H1 (cell line): ENCODE data around the gene MOB2. TPM values are rescaled to one million over a fixed set of nuclear protein-coding genes. Genes with fewer than 3 reads are reported as not detected.
A peak's percentile ranks its signal among the peaks of the same experiment; 100 is the strongest.

Experiments
- CTCF ChIA-PET: fragments of 300-600 bp; sonication (Branson Sonifier 250); formaldehyde crosslinking; loops from one replicate; lab custom pipeline; 2021; ENCODE audit not compliant: partially characterized antibody; lab: Charles Lee
- POLR2A ChIA-PET: fragments of 300-600 bp; sonication (Branson Sonifier 250); formaldehyde crosslinking; loops from one replicate; lab custom pipeline; 2021; ENCODE audit warnings: inconsistent platforms; ENCODE audit not compliant: partially characterized antibody; lab: Charles Lee
- DNase-seq, 2 experiments: peaks; one replicate each; pipeline versions ENCODE4 v3.0.0 to v3.0.0-alpha.2; 2010 to 2022; ENCODE audit warnings: low spot score in 2 of 2, low read depth in 1 of 2, mixed read lengths in 1 of 2
- FAIRE-seq: peaks from 2 replicates; lab custom pipeline; 2011; peaks lifted over from hg19 to GRCh38; lab: Jason Lieb, UNC
- H2AFZ ChIP-seq: 2 replicates; pipeline ENCODE4 v1.8.1; 2012; ENCODE audit warnings: low read length, inconsistent platforms
- H2AK5ac ChIP-seq: 2 replicates; pipeline ENCODE4 v1.6.1; 2013; ENCODE audit warnings: low read depth, low read length
- H2BK120ac ChIP-seq: replicated peaks from 2 replicates; pipeline ENCODE3; 2013; ENCODE audit warnings: low read depth, low read length, inconsistent platforms
- H2BK12ac ChIP-seq: 2 replicates; pipeline ENCODE4 v1.6.1; 2013; ENCODE audit warnings: low read depth, low read length
- H2BK15ac ChIP-seq: 2 replicates; pipeline ENCODE4 v1.6.1; 2013; ENCODE audit warnings: low read length
- H2BK20ac ChIP-seq: 2 replicates; pipeline ENCODE4 v1.6.1; 2013; ENCODE audit warnings: low read length
- H2BK5ac ChIP-seq: 2 replicates; pipeline ENCODE4 v1.6.1; 2013; ENCODE audit warnings: low read depth, low read length
- H3K14ac ChIP-seq: 2 replicates; pipeline ENCODE4 v1.6.1; 2013; ENCODE audit warnings: inconsistent platforms; ENCODE audit not compliant: insufficient read length
- H3K18ac ChIP-seq: 2 replicates; pipeline ENCODE4 v1.6.1; 2013; ENCODE audit warnings: low read length; ENCODE audit errors: extremely low read depth
- H3K23ac ChIP-seq: 2 replicates; pipeline ENCODE4 v1.6.1; 2013; ENCODE audit warnings: inconsistent platforms; ENCODE audit not compliant: insufficient read length
- H3K23me2 ChIP-seq: 2 replicates; pipeline ENCODE4 v1.6.1; 2013; ENCODE audit warnings: low read depth, low read length
- H3K27ac ChIP-seq: 2 replicates; pipeline ENCODE4 v1.6.1; 2011; ENCODE audit warnings: low read depth, low read length, inconsistent platforms
- H3K27me3 ChIP-seq, 4 experiments: replicated peaks in 1 of 4; 1 replicate in 1 of 4; 2 replicates in 3 of 4; pipeline versions ENCODE4 v1.6.1 to v1.8.1; 2011 to 2013; ENCODE audit warnings: low read length in 3 of 4, mild to moderate bottlenecking in 3 of 4, inconsistent platforms in 2 of 4, mixed read lengths in 2 of 4, moderate library complexity in 1 of 4; ENCODE audit not compliant: control insufficient read depth in 3 of 4, insufficient read depth in 3 of 4; ENCODE audit errors: extremely low read depth in 1 of 4
- H3K36me3 ChIP-seq, 4 experiments: 2 replicates each; pipeline versions ENCODE4 v1.6.1 to v1.8.1; 2011 to 2013; ENCODE audit warnings: mild to moderate bottlenecking in 4 of 4, low read length in 3 of 4, moderate library complexity in 2 of 4, control low read depth in 1 of 4, inconsistent platforms in 1 of 4; ENCODE audit not compliant: insufficient read depth in 4 of 4, control insufficient read depth in 2 of 4
- H3K4ac ChIP-seq: replicated peaks from 2 replicates; pipeline ENCODE3; 2013; ENCODE audit warnings: low read length, low read depth, mixed read lengths, inconsistent platforms; ENCODE audit not compliant: insufficient read length
- H3K4me1 ChIP-seq, 4 experiments: replicated peaks in 1 of 4; 1 replicate in 1 of 4; 2 replicates in 3 of 4; pipeline versions ENCODE4 v1.6.1 to v1.8.1; 2011 to 2013; ENCODE audit warnings: low read length in 3 of 4, inconsistent platforms in 2 of 4, mixed read lengths in 1 of 4; ENCODE audit not compliant: insufficient read depth in 4 of 4, control insufficient read depth in 3 of 4
- H3K4me2 ChIP-seq, 2 experiments: 2 replicates each; pipeline versions ENCODE4 v1.6.1 to v1.8.1; 2011 to 2013; ENCODE audit warnings: low read depth in 2 of 2, low read length in 2 of 2, control low read depth in 1 of 2, inconsistent platforms in 1 of 2, mild to moderate bottlenecking in 1 of 2; ENCODE audit not compliant: insufficient read depth in 1 of 2
- H3K4me3 ChIP-seq, 4 experiments: fragments of 200-600, 300-600 bp in 1 of 4; sonication (generic), shearing (Covaris generic), sonication (Bioruptor Twin) in 1 of 4; 2 replicates each; pipeline versions ENCODE4 v1.5.1 to v1.8.1; 2011 to 2016; ENCODE audit warnings: low read length in 4 of 4, low read depth in 3 of 4, control low read depth in 2 of 4, inconsistent platforms in 2 of 4, mild to moderate bottlenecking in 2 of 4, mixed read lengths in 1 of 4, moderate library complexity in 1 of 4; ENCODE audit not compliant: insufficient read depth in 2 of 4; ENCODE audit errors: extremely low read depth in 1 of 4
- H3K56ac ChIP-seq: replicated peaks from 2 replicates; pipeline ENCODE3; 2013; ENCODE audit warnings: low read depth, mild to moderate bottlenecking, mixed read lengths, low read length, inconsistent platforms; ENCODE audit not compliant: insufficient read length
- H3K79me1 ChIP-seq: 2 replicates; pipeline ENCODE4 v1.6.1; 2013; ENCODE audit warnings: low read depth, low read length, control low read depth
- H3K79me2 ChIP-seq, 2 experiments: 2 replicates each; pipeline versions ENCODE4 v1.6.1 to v1.8.1; 2012 to 2013; ENCODE audit warnings: low read length in 2 of 2, mild to moderate bottlenecking in 2 of 2, inconsistent platforms in 1 of 2; ENCODE audit not compliant: insufficient read depth in 2 of 2, control insufficient read depth in 1 of 2
- H3K9ac ChIP-seq, 4 experiments: replicated peaks in 1 of 4; 1 replicate in 1 of 4; 2 replicates in 3 of 4; pipeline versions ENCODE4 v1.6.1 to v1.8.1; 2011 to 2013; ENCODE audit warnings: low read depth in 3 of 4, low read length in 3 of 4, control low read depth in 2 of 4, mild to moderate bottlenecking in 2 of 4, moderate library complexity in 2 of 4, inconsistent platforms in 1 of 4; ENCODE audit errors: extremely low read depth in 1 of 4
- H3K9me3 ChIP-seq, 2 experiments: 2 replicates each; pipeline versions ENCODE4 v1.6.1 to v1.8.1; 2012 to 2013; ENCODE audit warnings: mild to moderate bottlenecking in 2 of 2, moderate library complexity in 2 of 2, control low read depth in 1 of 2, inconsistent platforms in 1 of 2, low read depth in 1 of 2, low read length in 1 of 2, mixed read lengths in 1 of 2; ENCODE audit not compliant: insufficient read depth in 2 of 2
- H4K20me1 ChIP-seq, 2 experiments: replicated peaks in 1 of 2; 2 replicates each; pipeline versions ENCODE3 to v1.8.1; 2011 to 2013; ENCODE audit warnings: inconsistent platforms in 2 of 2, low read length in 2 of 2, mild to moderate bottlenecking in 1 of 2; ENCODE audit not compliant: insufficient read depth in 2 of 2, control insufficient read depth in 1 of 2
- H4K5ac ChIP-seq: 2 replicates; pipeline ENCODE4 v1.6.1; 2013; ENCODE audit warnings: low read length, low read depth, mixed read lengths, inconsistent platforms; ENCODE audit not compliant: insufficient read length
- H4K8ac ChIP-seq: 2 replicates; pipeline ENCODE4 v1.8.0; 2013; ENCODE audit warnings: mild to moderate bottlenecking, moderate library complexity, low read length, inconsistent platforms; ENCODE audit not compliant: insufficient read depth; ENCODE audit errors: extremely low read depth
- H4K91ac ChIP-seq: replicated peaks from 2 replicates; pipeline ENCODE3; 2013; ENCODE audit warnings: low read length, mixed read lengths, inconsistent platforms; ENCODE audit not compliant: insufficient read length
- CREB1 ChIP-seq: IDR thresholded peaks from 2 replicates; pipeline ENCODE4 v1.6.1; 2012; ENCODE audit warnings: inconsistent platforms
- EP300 ChIP-seq, 2 experiments: IDR thresholded peaks; 1 replicate in 1 of 2; 2 replicates in 1 of 2; pipeline ENCODE4 v1.6.1; 2011 to 2012; ENCODE audit warnings: low read depth in 2 of 2, low read length in 2 of 2, mild to moderate bottlenecking in 2 of 2, borderline replicate concordance in 1 of 2, inconsistent platforms in 1 of 2, moderate library complexity in 1 of 2
- KDM5A ChIP-seq: fragments of 200-600 bp; IDR thresholded peaks from 2 replicates; pipeline ENCODE4 v1.7.1; 2012; ENCODE audit warnings: mild to moderate bottlenecking, low read length, inconsistent platforms, mixed read lengths
- NRF1 ChIP-seq: IDR thresholded peaks from 2 replicates; pipeline ENCODE4 v1.6.1; 2011; ENCODE audit warnings: mild to moderate bottlenecking, low read depth, low read length, improper control_type of control experiment
- PHF8 ChIP-seq: fragments of 200-600 bp; sonication (generic); conservative IDR thresholded peaks from 2 replicates; pipeline ENCODE4 v1.7.1; 2012; ENCODE audit warnings: low read depth, mild to moderate bottlenecking, inconsistent platforms, low read length, moderate library complexity
- RFX5 ChIP-seq: IDR thresholded peaks from 2 replicates; pipeline ENCODE4 v1.6.1; 2011; ENCODE audit warnings: low read depth, low read length, improper control_type of control experiment, borderline replicate concordance
- TAF1 ChIP-seq: IDR thresholded peaks from 2 replicates; pipeline ENCODE4 v1.6.1; 2011; ENCODE audit warnings: mild to moderate bottlenecking, low read depth, low read length
- TCF12 ChIP-seq: IDR thresholded peaks from 2 replicates; pipeline ENCODE4 v1.6.1; 2011; ENCODE audit warnings: low read depth, mild to moderate bottlenecking, low read length
- TEAD4 ChIP-seq: IDR thresholded peaks from 2 replicates; pipeline ENCODE4 v1.6.1; 2012; ENCODE audit warnings: low read depth, low read length, inconsistent platforms, mixed read lengths
- WGBS, 2 experiments: shearing (Covaris generic) in 1 of 2; methylation state at CpG; one replicate each; pipeline versions ENCODE4 v1.1.6 to v1.1.7; 2013 to 2015; ENCODE audit warnings: low lambda C conversion rate in 2 of 2, mixed read lengths in 2 of 2, inconsistent platforms in 1 of 2, low coverage in 1 of 2, missing lambda C conversion rate in 1 of 2; ENCODE audit not compliant: insufficient replicate concordance in 2 of 2, insufficient coverage in 1 of 2, insufficient read length in 1 of 2; ENCODE audit errors: extremely low coverage in 1 of 2, missing lambda C conversion rate in 1 of 2; 5-methylcytosine and 5-hydroxymethylcytosine counted together
- polyA plus RNA-seq, 7 experiments: library from polyadenylated mRNA; depleted of rRNA in 3 of 7; stranded (reverse) in 5 of 7; unstranded in 2 of 7; fragments of >200 nt in 5 of 7; fragments of 200-250 nt in 2 of 7; gene quantifications; 1 replicate in 5 of 7; 2 replicates in 1 of 7; 4 replicates in 1 of 7; pipeline versions ENCODE4 v1.2.1 to v1.2.3, GENCODE V29; 2011 to 2013; ENCODE audit warnings: missing spikeins in 2 of 7, mixed read lengths in 2 of 7
- total RNA-seq: library from RNA; stranded (reverse); fragmentation: NEBNext Ultra II Directional; extraction: Animal tissue kit (Norgen Biotek cat#: 25700); gene quantifications from 2 replicates; pipeline ENCODE4 v1.2.1, GENCODE V29; 2021

Gene MOB2
- total and polyA plus RNA-seq, 2 of the 8 experiments (the other 6 are each of a cell fraction or from before 2014, with no cell fraction given): 18.6 to 28.2 TPM

GRCh38 chr11:1519028-1520010 is 32.7 kb upstream of the MOB2 start:
- ChIA-PET POLR2A (no interaction called here), CTCF (interaction anchor here (0.5 to 2.1 kb wide), 7 partner anchors 13 to 1156 kb away, joined by 3 to 9 read pairs (median 4); no protein-coding TSS in a partner anchor)
- H2BK12ac ChIP-seq: no peak overlapping the region
- H2BK5ac ChIP-seq: no peak overlapping the region
- peaks cover 12 to 25% of the 10 kb centered on the region in 2 experiments for H4K20me1 ChIP-seq
- no peak overlapping the region for H2BK15ac ChIP-seq
- WGBS, 2 experiments: 91% methylated on average over 17 of the region's 17 CpGs; no CpG with 5 or more reads in 1 of the 2 experiments
- H3K23me2 ChIP-seq: no peaks in the 10 kb centered on the region
- H4K91ac ChIP-seq: no peak overlapping the region
- 0 out of 2 replicates have a peak overlapping the region, but pooled peaks have one; percentile 47 for H2AK5ac ChIP-seq
- H3K79me1 ChIP-seq: peaks cover 8% of the 10 kb centered on the region; the same call in 1 of the 2 replicates
- no peak overlapping the region for H3K4me3 ChIP-seq
- no peak overlapping the region for H4K8ac ChIP-seq
- no peak overlapping the region for H3K4ac ChIP-seq
- H3K4me2 ChIP-seq: no peak overlapping the region
- no peak overlapping the region for H2AFZ ChIP-seq
- no peak for FAIRE-seq
- TF ChIP-seq KDM5A (no peak), NRF1 (no peak), PHF8 (no peak), TCF12 (no peak), TEAD4 (no peak), EP300 (IDR thresholded peaks at IDR 0.05; ENCODE audit: borderline replicate concordance in 1 of 2, low read depth in 2 of 2, low read length in 2 of 2) (no peak), CREB1 (no peak), RFX5 (no peak), TAF1 (no peak)
- no peak overlapping the region for H3K18ac ChIP-seq
- H3K56ac ChIP-seq: no peak overlapping the region
- peaks cover 0 to 2% (median under 1%) of the 10 kb centered on the region in 4 experiments; a peak in 4 of 7 replicates for H3K4me1 ChIP-seq
- H3K9me3 ChIP-seq: no peaks in the 10 kb centered on the region
- H3K27me3 ChIP-seq: no peaks in the 10 kb centered on the region
- no peak overlapping the region for H2BK20ac ChIP-seq
- no peaks in the 10 kb centered on the region for H3K36me3 ChIP-seq
- no peak overlapping the region for H3K23ac ChIP-seq
- peaks cover 0 to 20% of the 10 kb centered on the region in 2 experiments; a peak in 1 of 4 replicates for H3K79me2 ChIP-seq
- DNase-seq: no peak
- no peak overlapping the region for H4K5ac ChIP-seq
- no peak overlapping the region; the same call in 1 of the 2 replicates for H3K27ac ChIP-seq
- no peak overlapping the region for H3K14ac ChIP-seq
- no peak overlapping the region for H2BK120ac ChIP-seq
- no peak overlapping the region for H3K9ac ChIP-seq
